HUES6 (cell line): Measurements from ENCODE around the gene NEK8.

Experiments used
- H3K27ac ChIP-seq: 2 replicates; pipeline ENCODE4 v1.7.0; 2013; ENCODE audit warnings: low read depth, mild to moderate bottlenecking, low read length, inconsistent platforms
- H3K27me3 ChIP-seq: 2 replicates; pipeline ENCODE4 v1.6.1; 2013; ENCODE audit warnings: low read length; ENCODE audit not compliant: control insufficient read depth, insufficient read depth
- H3K36me3 ChIP-seq: 2 replicates; pipeline ENCODE4 v1.6.1; 2013; ENCODE audit warnings: low read length; ENCODE audit not compliant: control insufficient read depth, insufficient read depth
- H3K4me1 ChIP-seq: 2 replicates; pipeline ENCODE4 v1.6.1; 2013; ENCODE audit warnings: low read length; ENCODE audit not compliant: control insufficient read depth, insufficient read depth
- H3K4me3 ChIP-seq: 2 replicates; pipeline ENCODE4 v1.5.1; 2013; ENCODE audit warnings: low read depth, low read length
- H3K9ac ChIP-seq: one replicate; pipeline ENCODE4 v1.6.1; 2013; ENCODE audit warnings: mild to moderate bottlenecking, low read length
- H3K9me3 ChIP-seq: 2 replicates; pipeline ENCODE4 v1.6.1; 2013; ENCODE audit warnings: low read depth, low read length; ENCODE audit not compliant: control insufficient read depth, insufficient read depth

The NEK8 gene

DNA sequence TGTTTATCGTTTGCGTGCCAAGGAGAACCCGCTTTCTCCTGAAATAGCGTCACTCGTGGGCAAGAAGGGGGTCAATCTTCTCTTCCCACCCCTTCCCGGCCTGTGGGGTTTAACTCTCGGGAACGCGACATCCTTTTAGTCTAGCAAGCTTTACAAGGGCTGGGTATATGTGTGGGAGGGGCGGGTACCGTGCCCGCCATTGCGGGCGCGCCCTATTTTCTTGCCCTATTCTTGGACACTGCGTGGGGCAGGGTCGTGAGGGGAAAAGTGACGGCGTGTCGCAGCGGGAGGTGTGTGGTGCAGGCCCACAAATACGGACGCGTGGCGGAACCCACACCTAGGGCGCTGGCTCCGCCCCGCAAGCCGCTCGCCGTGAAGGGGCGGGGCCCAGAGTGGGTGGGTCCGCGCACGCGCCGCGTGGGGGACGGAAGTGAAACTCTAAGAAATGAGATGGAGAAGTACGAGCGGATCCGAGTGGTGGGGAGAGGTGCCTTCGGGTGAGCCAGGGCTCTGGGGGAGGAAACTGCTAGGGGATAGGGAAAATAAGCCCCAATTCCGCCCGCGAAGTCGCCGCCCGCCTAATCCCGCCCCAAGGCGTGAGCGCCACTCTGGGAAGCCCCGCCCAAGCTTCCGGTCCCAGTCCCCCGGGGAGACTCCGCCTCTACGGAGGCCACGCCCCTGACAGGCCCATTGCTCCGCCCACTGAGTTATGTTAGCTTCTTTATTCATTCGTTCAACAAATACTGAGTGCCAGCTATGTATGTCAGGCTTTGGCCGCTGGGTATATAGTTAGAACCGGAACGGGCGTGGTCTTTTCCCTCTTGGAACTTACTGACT is at the start of gene NEK8:
NEK8 (plus strand) TSS at position 425 of the 837 bp plus-strand sequence; CDS start at position 451, 26 bp downstream.
- Histone ChIP-seq H3K27ac (peak within 1 kb of the TSS; percentile 82; the same call in 1 of the 2 replicates), H3K4me3 (peak within 1 kb of the TSS; percentile 85), H3K9me3 (no peaks in the 10 kb centered on the region), H3K27me3 (no peaks in the 10 kb centered on the region), H3K9ac (peak within 1 kb of the TSS; percentile 90), H3K4me1 (no peaks in the 10 kb centered on the region), H3K36me3 (peaks cover 12% of the 10 kb centered on the region)

DNA sequence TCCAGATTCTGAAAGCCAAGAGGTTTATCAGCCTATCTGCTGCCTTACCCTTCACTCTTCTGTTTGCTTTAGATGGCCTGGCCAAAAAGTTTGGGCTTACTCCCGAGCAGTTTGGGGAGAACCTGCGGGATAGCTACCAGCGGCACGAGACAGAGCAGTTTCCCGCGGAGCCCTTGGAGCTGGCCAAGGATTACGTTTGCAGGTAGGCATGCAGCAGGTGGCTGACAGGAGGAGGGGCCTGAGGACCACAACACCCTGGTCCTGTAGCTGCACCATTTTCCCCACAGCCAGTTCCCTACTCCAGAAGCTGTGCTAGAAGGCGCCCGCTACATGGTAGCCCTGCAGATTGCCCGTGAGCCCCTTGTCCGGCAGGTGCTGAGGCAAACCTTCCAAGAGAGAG is 45.9 kb upstream of the NEK8 start:
- Histone ChIP-seq H3K27me3 (no peaks in the 10 kb centered on the region), H3K9me3 (no peaks in the 10 kb centered on the region), H3K4me3 (no peak overlapping the region), H3K9ac (no peak overlapping the region), H3K36me3 (peaks cover 95% of the 10 kb centered on the region), H3K27ac (no peak overlapping the region), H3K4me1 (no peaks in the 10 kb centered on the region)

DNA sequence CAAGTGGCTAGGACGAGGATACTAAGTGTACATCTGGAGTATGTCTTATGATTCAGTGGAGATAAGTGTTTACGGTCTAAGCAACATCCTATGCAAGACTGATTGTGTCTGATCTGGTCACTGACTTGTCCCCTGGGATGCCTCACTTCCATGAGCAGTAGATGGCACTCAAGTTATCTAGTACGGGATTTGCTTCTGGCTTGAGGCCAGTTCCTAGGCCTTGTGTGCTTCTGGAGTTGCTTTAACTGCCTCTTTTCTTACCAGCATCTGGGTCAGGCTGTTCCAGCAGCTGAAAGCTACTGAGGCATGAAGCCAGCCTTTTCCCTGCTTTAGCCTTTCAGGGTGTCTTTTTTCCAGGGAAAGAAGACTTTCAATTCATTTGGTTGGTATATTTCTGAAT is 43.6 kb upstream of the NEK8 start:
- Histone ChIP-seq H3K36me3 (peaks cover 97% of the 10 kb centered on the region), H3K27ac (no peak overlapping the region), H3K9ac (no peak overlapping the region)

DNA sequence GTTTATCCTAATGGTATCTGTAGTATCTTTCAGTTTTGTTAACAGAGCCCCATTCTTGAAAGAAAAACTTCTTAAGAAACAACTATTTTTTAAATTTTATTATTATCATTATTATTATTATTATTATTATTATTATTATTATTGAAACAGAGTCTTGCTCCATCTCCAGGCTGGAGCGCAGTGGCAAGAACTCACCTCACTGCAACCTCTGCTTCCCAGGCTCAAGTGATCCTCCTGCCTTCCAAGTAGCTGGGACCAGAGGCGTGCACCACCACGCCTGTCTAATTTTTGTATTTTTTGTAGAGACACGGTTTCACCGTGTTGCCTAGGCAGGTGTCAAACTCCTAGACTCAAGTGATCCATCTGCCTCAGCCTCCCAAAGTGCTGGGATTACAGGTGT is 43.2 kb upstream of the NEK8 start:
- Histone ChIP-seq H3K27ac (no peak overlapping the region), H3K36me3 (peaks cover 98% of the 10 kb centered on the region), H3K9ac (no peak overlapping the region), H3K27me3 (no peaks in the 10 kb centered on the region), H3K9me3 (no peaks in the 10 kb centered on the region), H3K4me1 (no peaks in the 10 kb centered on the region), H3K4me3 (no peak overlapping the region)

More for the DNA sequence above, 43.6 kb upstream of the NEK8 start:
- Histone ChIP-seq H3K4me3 (no peak overlapping the region), H3K27me3 (no peaks in the 10 kb centered on the region), H3K4me1 (no peaks in the 10 kb centered on the region), H3K9me3 (no peaks in the 10 kb centered on the region)

DNA sequence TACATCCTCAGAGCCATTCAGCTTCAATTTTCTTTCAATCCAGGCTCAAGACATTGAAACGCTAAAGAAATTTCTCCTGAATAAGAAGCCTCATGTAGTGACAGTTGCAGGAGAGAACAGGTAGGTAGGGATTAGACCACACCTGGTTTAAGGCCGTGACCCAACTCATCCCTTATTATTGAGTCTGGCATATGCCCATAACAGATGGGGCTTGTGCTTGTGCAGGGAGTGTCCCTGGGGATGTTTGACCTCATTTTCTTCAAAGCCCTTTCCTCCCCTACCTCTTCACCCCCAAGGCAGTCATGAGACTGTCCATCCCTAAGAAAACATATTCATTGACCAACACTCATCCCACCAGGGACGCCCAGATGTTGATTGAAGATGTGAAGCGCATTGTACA is 42.3 kb upstream of the NEK8 start:
- no peaks in the 10 kb centered on the region for H3K4me1 ChIP-seq
- H3K36me3 ChIP-seq, result peaks cover 98% of the 10 kb centered on the region
- no peak overlapping the region for H3K4me3 ChIP-seq
- H3K27me3 ChIP-seq, result no peaks in the 10 kb centered on the region
- no peaks in the 10 kb centered on the region for H3K9me3 ChIP-seq
- no peak overlapping the region for H3K9ac ChIP-seq
- H3K27ac ChIP-seq, result no peak overlapping the region

DNA sequence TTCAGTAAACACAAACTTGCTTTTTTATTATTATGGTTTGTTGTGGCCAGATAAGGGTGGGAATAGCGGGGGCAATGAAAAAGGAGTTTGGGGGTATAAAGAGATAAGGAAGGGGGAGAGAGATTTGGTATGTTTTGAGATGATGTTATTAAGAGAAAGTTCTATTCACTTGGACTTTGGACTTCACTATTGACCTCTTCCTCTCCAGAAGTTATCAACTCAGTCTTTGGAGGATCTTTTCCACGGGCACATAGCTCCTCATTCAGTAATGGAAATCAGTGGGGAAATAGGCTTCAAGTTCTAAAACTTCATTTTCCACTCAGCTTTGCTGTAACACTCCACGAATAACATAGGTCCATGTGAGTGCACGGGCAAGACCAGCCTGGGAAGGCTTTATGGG is 40.1 kb upstream of the NEK8 start:
- Histone ChIP-seq H3K27me3 (no peaks in the 10 kb centered on the region), H3K4me3 (no peak overlapping the region), H3K9ac (no peak overlapping the region), H3K27ac (no peak overlapping the region), H3K9me3 (no peaks in the 10 kb centered on the region), H3K4me1 (no peaks in the 10 kb centered on the region), H3K36me3 (peaks cover 91% of the 10 kb centered on the region)

DNA sequence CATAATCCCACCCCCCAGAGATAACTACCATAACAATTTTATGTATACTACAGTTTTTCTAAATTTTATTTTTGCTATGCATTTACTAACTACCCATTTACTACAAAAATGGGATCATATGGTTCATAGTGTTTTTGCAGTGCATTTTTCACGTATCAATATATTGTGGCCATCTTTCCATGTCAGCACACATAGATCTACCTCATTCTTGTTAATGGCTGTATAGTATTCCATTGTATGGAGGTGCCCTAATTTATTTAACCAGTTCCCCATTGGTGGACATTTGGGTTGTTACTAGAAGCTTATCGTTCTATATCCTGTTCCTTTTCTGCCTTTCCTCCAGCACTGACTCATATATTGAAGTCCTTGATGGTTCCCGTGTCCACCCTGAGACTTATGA is 39.6 kb upstream of the NEK8 start:
- peaks cover 93% of the 10 kb centered on the region for H3K36me3 ChIP-seq
- no peaks in the 10 kb centered on the region for H3K4me1 ChIP-seq
- H3K27ac ChIP-seq, result no peak overlapping the region

DNA sequence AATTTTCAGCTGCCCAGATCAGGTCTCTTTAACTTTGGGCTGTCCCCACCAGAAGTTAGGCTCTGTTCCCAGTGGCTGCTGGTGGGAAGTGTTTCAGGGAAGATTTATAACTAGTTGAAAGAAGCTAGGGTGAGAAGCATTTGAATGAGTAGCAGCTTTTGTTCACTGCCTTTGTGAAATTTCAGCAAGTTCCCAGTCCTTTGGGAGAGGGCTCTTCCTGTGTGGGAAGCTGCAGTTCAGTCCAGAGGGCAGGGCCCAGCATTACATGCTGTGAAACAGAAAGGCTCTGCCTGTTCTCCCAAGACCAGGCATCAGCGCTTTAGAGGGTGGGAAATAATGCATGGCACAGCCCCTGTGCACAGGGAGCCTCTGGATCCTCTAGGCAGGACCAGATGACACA is 34.7 kb upstream of the NEK8 start:
- H3K4me3 ChIP-seq, result no peak overlapping the region
- peaks cover 93% of the 10 kb centered on the region for H3K36me3 ChIP-seq
- no peak overlapping the region for H3K27ac ChIP-seq
- H3K9ac ChIP-seq, result no peak overlapping the region
- no peaks in the 10 kb centered on the region for H3K9me3 ChIP-seq
- H3K27me3 ChIP-seq, result no peaks in the 10 kb centered on the region
- no peaks in the 10 kb centered on the region for H3K4me1 ChIP-seq

More for the DNA sequence above, 39.6 kb upstream of the NEK8 start:
- Histone ChIP-seq H3K27me3 (no peaks in the 10 kb centered on the region), H3K9ac (no peak overlapping the region), H3K4me3 (no peak overlapping the region), H3K9me3 (no peaks in the 10 kb centered on the region)

DNA sequence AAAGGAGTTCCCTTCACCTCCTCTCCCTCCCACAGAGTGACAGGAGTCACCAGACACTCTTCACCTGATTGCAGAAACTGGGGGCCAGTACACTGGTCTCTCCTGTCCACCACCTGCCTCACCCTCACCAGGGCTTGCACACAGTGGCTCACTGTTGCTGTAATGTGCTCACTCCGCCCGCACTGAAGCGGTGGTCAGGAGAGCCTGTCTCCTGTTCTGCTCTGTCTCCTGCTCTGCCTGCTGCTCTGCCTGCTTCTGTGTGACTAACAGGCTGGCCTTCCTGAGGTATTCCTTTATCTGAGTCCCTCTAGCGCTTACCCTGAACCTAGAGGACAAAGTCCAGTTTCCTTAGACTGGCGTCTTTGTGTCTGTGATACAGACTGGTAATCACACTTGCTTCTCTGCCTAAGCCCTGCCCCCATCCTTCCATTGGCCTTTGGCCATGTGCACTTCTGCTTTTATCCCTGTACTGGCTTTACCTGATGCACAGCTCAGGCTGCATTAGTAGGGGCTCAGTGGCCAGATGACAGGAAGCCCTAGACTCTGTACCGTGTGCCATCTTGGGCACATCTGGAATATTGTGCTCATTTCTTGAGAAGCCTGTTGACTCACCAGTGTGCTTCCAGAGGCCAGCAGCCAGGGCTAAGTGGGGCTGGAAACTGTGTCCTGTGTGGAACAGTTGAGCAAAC is 30.2 kb upstream of the NEK8 start:
- Histone ChIP-seq H3K4me3 (no peak overlapping the region), H3K27me3 (no peaks in the 10 kb centered on the region), H3K4me1 (no peaks in the 10 kb centered on the region), H3K36me3 (peaks cover 100% of the 10 kb centered on the region), H3K9ac (no peak overlapping the region), H3K27ac (no peak overlapping the region), H3K9me3 (no peaks in the 10 kb centered on the region)

DNA sequence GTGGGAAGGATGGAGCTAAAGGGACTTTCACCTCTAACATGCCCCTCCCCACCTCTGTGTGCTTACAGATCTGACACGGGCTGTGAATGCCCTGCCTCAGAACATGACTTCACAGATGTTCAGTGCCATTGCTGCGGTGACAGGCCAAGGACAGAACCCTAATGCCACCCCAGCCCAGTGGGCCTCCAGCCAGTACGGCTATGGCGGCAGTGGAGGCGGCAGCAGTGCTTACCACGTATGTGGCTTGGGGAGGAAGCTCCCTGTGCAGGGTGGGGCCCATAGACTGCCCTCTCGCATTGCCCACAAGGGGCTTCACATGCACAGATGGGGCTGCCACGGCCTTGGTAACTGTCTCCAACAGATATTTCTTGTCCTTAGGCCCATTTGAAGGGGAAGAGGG is 28.3 kb upstream of the NEK8 start:
- no peak overlapping the region for H3K9ac ChIP-seq
- H3K4me3 ChIP-seq, result no peak overlapping the region
- peaks cover 99% of the 10 kb centered on the region for H3K36me3 ChIP-seq
- no peaks in the 10 kb centered on the region for H3K27me3 ChIP-seq
- no peaks in the 10 kb centered on the region for H3K4me1 ChIP-seq
- H3K9me3 ChIP-seq, result no peaks in the 10 kb centered on the region
- H3K27ac ChIP-seq, result no peak overlapping the region

DNA sequence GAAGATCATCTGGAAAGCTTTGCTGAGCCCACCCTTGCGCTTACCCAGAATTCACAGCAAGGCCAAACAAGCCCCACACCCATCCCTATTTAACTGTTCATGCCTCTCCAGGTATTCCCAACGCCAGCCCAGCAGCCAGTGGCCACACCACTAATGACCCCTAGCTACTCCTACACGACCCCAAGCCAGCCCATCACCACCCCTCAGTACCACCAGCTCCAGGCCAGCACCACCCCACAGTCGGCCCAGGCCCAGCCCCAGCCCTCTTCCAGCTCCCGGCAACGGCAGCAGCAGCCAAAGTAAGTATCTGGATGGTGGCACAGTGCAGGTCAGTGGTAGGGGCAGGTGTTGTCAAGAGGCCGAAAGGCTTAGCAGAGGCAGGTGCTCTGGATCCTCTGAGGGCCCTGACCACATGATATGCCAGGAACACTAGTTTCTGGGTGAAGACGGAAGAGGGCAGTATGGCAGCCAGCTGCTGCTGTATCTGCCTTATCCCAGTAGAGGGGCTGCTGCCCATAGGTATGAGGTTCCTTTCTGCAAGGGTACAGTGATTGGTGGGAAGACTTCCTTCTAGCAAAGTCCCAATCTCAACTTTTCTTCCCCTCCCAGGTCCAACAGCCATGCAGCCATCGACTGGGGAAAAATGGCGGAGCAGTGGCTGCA is 27.6 kb upstream of the NEK8 start:
- Histone ChIP-seq H3K36me3 (peaks cover 94% of the 10 kb centered on the region), H3K27ac (no peak overlapping the region)

More for the DNA sequence above, 27.6 kb upstream of the NEK8 start:
- H3K9me3 ChIP-seq, result no peaks in the 10 kb centered on the region
- no peaks in the 10 kb centered on the region for H3K27me3 ChIP-seq
- no peak overlapping the region for H3K4me3 ChIP-seq
- H3K4me1 ChIP-seq, result no peaks in the 10 kb centered on the region
- H3K9ac ChIP-seq, result no peak overlapping the region
